Progenitor cell of endocrine pancreas (in vitro differentiated cells): Measurements from ENCODE around the gene GABBR2. TPM values are rescaled to one million over a fixed set of nuclear protein-coding genes. Genes with fewer than 3 reads are reported as not detected.

Experiments
- DNase-seq: peaks from one replicate; pipeline ENCODE4 v3.0.0; 2021; ENCODE audit warnings: low spot score; ENCODE audit not compliant: unreplicated experiment
- H3K27ac Mint-ChIP-seq: 2 replicates; pipeline ENCODE4 v1.8.0; 2021; ENCODE audit warnings: mild to moderate bottlenecking, moderate library complexity, mixed read lengths
- H3K27me3 Mint-ChIP-seq: 2 replicates; pipeline ENCODE4 v1.8.0; 2021; ENCODE audit warnings: mixed read lengths
- H3K36me3 Mint-ChIP-seq: 2 replicates; pipeline ENCODE4 v1.8.0; 2022; ENCODE audit warnings: mixed read lengths; ENCODE audit not compliant: insufficient read depth
- H3K4me1 Mint-ChIP-seq: 2 replicates; pipeline ENCODE4 v1.8.0; 2021; ENCODE audit warnings: low read depth, mixed read lengths
- H3K4me3 Mint-ChIP-seq: 2 replicates; pipeline ENCODE4 v1.8.0; 2021; ENCODE audit warnings: low read depth, mild to moderate bottlenecking, moderate library complexity, mixed read lengths
- H3K9me3 Mint-ChIP-seq: 2 replicates; pipeline ENCODE4 v1.8.0; 2021; ENCODE audit warnings: low read depth, mixed read lengths
- total RNA-seq: library from RNA; stranded (reverse); gene quantifications from 2 replicates; pipeline ENCODE4 v1.2.1, GENCODE V29; 2021
- TF ChIP-seq, protein P1 (sequence below): fragments of 200-600 bp; sonication (generic); IDR thresholded peaks from one replicate; pipeline ENCODE4 v1.5.0; 2021; ENCODE audit warnings: antibody characterized with exemption, mild to moderate bottlenecking; ENCODE audit not compliant: unreplicated experiment

The GABBR2 gene
- total RNA-seq, 1 donor from 2014 or later = 0.84 TPM

DNA sequence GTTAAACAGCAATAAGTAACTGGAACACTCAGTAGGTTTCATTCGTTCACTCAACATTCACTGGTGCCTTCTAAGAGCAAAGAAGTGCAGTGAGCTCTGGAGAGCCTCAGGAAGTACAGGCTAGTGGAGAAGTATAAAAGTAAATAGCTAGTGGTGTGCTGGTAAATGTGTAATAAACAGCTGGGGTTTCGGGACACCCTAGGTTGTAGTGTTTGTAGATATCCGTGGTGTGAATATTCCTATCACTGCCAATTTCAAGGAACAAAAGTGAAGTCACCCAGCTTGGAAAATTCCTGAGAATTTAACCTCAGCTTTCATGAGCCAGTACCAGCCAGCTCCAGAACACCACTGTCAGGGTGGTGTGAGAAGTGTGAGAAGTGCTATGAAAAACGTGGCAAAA lies 75.9 kb downstream of the GABBR2 start:
- H3K27me3 Mint-ChIP-seq = peaks cover 10% of the 10 kb centered on the region
- DNase-seq = no peak
- no peaks in the 10 kb centered on the region for H3K36me3 Mint-ChIP-seq
- H3K9me3 Mint-ChIP-seq = no peaks in the 10 kb centered on the region
- TF ChIP-seq, protein P1, sequence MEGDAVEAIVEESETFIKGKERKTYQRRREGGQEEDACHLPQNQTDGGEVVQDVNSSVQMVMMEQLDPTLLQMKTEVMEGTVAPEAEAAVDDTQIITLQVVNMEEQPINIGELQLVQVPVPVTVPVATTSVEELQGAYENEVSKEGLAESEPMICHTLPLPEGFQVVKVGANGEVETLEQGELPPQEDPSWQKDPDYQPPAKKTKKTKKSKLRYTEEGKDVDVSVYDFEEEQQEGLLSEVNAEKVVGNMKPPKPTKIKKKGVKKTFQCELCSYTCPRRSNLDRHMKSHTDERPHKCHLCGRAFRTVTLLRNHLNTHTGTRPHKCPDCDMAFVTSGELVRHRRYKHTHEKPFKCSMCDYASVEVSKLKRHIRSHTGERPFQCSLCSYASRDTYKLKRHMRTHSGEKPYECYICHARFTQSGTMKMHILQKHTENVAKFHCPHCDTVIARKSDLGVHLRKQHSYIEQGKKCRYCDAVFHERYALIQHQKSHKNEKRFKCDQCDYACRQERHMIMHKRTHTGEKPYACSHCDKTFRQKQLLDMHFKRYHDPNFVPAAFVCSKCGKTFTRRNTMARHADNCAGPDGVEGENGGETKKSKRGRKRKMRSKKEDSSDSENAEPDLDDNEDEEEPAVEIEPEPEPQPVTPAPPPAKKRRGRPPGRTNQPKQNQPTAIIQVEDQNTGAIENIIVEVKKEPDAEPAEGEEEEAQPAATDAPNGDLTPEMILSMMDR = no peak
- no peaks in the 10 kb centered on the region for H3K4me1 Mint-ChIP-seq
- H3K4me3 Mint-ChIP-seq = no peak overlapping the region
- no peak overlapping the region for H3K27ac Mint-ChIP-seq

DNA sequence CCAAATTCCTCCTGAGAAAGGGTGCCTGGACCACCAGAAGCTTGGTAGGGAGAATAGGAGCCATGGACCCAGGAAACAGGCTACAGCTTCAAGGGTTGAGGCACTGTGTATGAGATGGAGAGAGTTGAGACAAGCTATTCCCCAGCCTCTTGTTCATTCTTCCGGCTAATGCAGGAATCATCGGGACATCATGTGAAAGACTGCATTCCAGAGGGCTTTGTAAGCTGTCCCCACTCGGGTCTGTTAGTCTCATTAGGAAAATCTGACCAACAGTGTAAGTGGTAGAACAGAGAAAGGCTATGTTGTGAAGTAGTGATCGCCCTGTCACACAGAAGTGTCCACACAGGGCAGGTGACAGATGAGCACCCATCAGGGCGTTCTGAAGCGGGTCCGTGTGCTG lies 81.4 kb downstream of the GABBR2 start:
- Mint-ChIP-seq H3K9me3 (no peaks in the 10 kb centered on the region), H3K36me3 (no peaks in the 10 kb centered on the region), H3K4me3 (no peak overlapping the region), H3K4me1 (no peaks in the 10 kb centered on the region), H3K27ac (no peak overlapping the region), H3K27me3 (peaks cover 24% of the 10 kb centered on the region)
- DNase-seq = no peak
- TF ChIP-seq, protein P1 = no peak

DNA sequence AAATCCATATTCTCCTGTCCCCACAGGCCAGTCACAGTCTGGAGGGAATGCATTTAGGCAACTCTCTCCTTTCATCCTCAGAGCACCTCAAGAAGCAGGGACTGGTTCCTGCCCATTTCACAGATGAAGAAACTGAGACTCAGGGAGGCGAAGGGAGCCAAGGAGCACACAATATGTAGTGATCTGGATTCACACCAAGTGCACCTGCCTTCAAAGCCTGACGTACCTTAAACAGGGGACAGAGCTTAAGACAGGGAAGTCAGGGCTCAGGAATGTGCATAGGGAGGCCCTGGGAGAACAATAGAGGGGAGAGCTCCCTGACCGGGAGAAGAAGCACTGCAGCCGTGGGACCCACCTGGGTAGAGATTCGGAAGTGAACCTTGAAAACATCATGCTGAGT lies 83.0 kb downstream of the GABBR2 start:
- no peak for DNase-seq
- Mint-ChIP-seq H3K27ac (no peak overlapping the region), H3K4me1 (no peaks in the 10 kb centered on the region), H3K9me3 (no peaks in the 10 kb centered on the region), H3K27me3 (peaks cover 24% of the 10 kb centered on the region), H3K36me3 (no peaks in the 10 kb centered on the region), H3K4me3 (no peak overlapping the region)
- TF ChIP-seq, protein P1 = no peak

DNA sequence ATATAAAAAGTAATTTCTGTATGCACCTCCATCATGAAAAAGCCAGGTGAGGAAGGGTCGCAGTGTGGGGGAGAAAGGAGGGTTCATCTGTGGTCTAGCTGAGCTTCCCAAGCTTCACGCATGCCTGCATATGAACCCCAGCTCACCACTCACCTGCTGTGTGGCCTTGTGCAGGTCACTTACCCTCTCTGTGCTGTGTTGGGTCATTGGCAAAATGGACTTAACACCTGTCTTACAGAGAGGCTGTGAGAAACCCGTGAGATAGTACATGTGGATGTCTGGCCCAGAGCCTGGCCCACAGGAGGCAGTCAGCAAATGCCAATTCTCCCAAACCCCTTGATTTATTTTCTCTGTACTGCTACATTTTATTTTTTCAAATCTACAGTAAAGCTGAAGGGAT lies 88.9 kb downstream of the GABBR2 start:
- Mint-ChIP-seq H3K4me3 (no peak overlapping the region), H3K4me1 (peaks cover 2% of the 10 kb centered on the region), H3K36me3 (no peaks in the 10 kb centered on the region), H3K27me3 (peaks cover 17% of the 10 kb centered on the region), H3K27ac (no peak overlapping the region), H3K9me3 (no peaks in the 10 kb centered on the region)
- TF ChIP-seq, protein P1 = no peak
- DNase-seq = no peak

DNA sequence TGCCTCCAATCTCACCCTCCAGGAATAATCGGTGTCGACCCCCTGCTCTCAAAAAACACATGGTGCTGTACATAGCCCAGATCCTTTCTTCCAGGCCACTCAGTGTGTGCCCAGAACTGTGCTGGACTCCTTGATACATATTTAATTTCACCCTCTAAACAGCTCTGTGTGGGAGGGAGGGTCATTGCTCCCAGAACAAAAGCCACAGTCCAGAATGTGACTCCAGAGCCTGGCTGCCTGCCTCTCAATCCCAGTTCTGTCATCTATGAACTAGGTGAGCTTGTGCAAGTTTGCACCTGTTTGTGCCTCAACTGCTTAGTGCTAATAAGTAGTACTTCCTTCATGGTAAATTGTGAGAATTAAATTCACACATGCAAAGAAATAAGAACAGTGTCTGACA lies 93.1 kb downstream of the GABBR2 start:
- TF ChIP-seq, protein P1 = no peak
- no peak overlapping the region for H3K27ac Mint-ChIP-seq
- no peaks in the 10 kb centered on the region for H3K36me3 Mint-ChIP-seq
- no peak overlapping the region for H3K4me3 Mint-ChIP-seq
- no peak for DNase-seq
- peaks cover 14% of the 10 kb centered on the region for H3K27me3 Mint-ChIP-seq
- H3K9me3 Mint-ChIP-seq = no peaks in the 10 kb centered on the region
- H3K4me1 Mint-ChIP-seq = peaks cover 2% of the 10 kb centered on the region

DNA sequence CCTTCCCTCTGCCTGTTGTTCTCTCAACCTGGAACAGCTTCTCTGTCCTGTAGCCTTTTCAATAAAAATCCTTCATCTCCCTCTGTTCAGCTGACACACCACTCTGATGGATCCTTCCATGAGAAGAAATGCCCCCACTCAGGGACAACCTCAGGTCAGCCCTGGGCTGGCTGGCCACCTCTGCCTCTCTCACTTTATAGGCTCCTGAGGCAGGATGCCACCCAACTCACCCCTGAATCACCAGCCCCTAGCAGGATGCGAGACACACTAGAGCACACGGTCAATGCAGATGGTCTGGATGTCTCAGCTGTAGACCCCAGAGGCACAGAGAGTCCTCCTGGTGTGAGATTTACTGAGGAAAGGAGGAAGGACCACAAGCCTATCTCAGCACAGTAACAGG lies 93.8 kb downstream of the GABBR2 start:
- Mint-ChIP-seq H3K4me3 (no peak overlapping the region), H3K36me3 (no peaks in the 10 kb centered on the region), H3K9me3 (no peaks in the 10 kb centered on the region), H3K27me3 (peaks cover 14% of the 10 kb centered on the region), H3K4me1 (peaks cover 2% of the 10 kb centered on the region), H3K27ac (no peak overlapping the region)
- DNase-seq = no peak
- TF ChIP-seq, protein P1 = no peak
